Body of pancreas (tissue), 4 donors: ENCODE measurements around the gene TBX10. TPM values are rescaled to one million over a fixed set of nuclear protein-coding genes. Genes with fewer than 3 reads are reported as not detected.

Experiments used
- ATAC-seq: fragments of 150-250 bp; one replicate; pipeline ENCODE4 v1.9.1; 2016
- DNase-seq, 4 donors: peaks; one replicate each; pipeline ENCODE4 v3.0.0-alpha.2; 2019
- H3K27ac ChIP-seq, 4 donors: fragments of 200-600 bp; sonication (generic); 1 replicate in 3 of 4; 2 replicates in 1 of 4; pipeline versions ENCODE4 v1.5.1 to v1.6.1; 2016 to 2019; ENCODE audit warnings: mild to moderate bottlenecking in 1 of 4, mixed read lengths in 1 of 4, moderate library complexity in 1 of 4
- H3K27me3 ChIP-seq, 2 donors: fragments of 200-600 bp; sonication (generic); one replicate each; pipeline ENCODE4 v1.6.0; 2016; ENCODE audit warnings: mild to moderate bottlenecking in 1 of 2
- H3K36me3 ChIP-seq, 2 donors: fragments of 200-600 bp; sonication (generic); replicated peaks in 1 of 2; 2 replicates each; pipeline ENCODE4 v1.5.1; 2016; ENCODE audit warnings: low read depth in 2 of 2; ENCODE audit not compliant: insufficient read depth in 1 of 2
- H3K4me1 ChIP-seq: fragments of 200-600 bp; sonication (generic); one replicate; pipeline ENCODE4 v1.6.0; 2016
- H3K4me3 ChIP-seq, 2 donors: fragments of 200-600 bp; sonication (generic); 1 replicate in 1 of 2; 2 replicates in 1 of 2; pipeline ENCODE4 v1.5.1; 2016 to 2019
- H3K9me3 ChIP-seq, 3 donors: fragments of 200-600 bp; sonication (generic); 1 replicate in 2 of 3; 2 replicates in 1 of 3; pipeline ENCODE4 v1.5.1; 2016
- POLR2A ChIP-seq, 3 donors: fragments of 450-650 bp; IDR thresholded peaks; one replicate each; pipeline ENCODE4 v1.6.1; 2016; ENCODE audit warnings: antibody characterized with exemption in 3 of 3, mild to moderate bottlenecking in 2 of 3
- WGBS, 2 donors: methylation state at CpG; one replicate each; pipeline ENCODE4 v1.1.5; 2017; 5-methylcytosine and 5-hydroxymethylcytosine counted together
- intact Hi-C: fragments of 100-400 bp; cut with DNase I; formaldehyde crosslinking; loops from one replicate; pipeline ENCODE4 v1.15.1; 2023
- total RNA-seq, 2 donors: library from RNA; depleted of rRNA; stranded (reverse); fragments of >200 nt; gene quantifications; one replicate each; pipeline ENCODE4 v1.1.0, GENCODE V29; 2016
- TF ChIP-seq, protein P1 (sequence below), 7 experiments: fragments of 450-650 bp in 4 of 7; fragments of 200-600 bp in 3 of 7; sonication (generic) in 3 of 7; IDR thresholded peaks; one replicate each; pipeline ENCODE4 v1.5.1; 2016 to 2019; ENCODE audit warnings: antibody characterized with exemption in 7 of 7

The TBX10 gene
- total RNA-seq, 2 donors from 2014 or later: not detected

DNA sequence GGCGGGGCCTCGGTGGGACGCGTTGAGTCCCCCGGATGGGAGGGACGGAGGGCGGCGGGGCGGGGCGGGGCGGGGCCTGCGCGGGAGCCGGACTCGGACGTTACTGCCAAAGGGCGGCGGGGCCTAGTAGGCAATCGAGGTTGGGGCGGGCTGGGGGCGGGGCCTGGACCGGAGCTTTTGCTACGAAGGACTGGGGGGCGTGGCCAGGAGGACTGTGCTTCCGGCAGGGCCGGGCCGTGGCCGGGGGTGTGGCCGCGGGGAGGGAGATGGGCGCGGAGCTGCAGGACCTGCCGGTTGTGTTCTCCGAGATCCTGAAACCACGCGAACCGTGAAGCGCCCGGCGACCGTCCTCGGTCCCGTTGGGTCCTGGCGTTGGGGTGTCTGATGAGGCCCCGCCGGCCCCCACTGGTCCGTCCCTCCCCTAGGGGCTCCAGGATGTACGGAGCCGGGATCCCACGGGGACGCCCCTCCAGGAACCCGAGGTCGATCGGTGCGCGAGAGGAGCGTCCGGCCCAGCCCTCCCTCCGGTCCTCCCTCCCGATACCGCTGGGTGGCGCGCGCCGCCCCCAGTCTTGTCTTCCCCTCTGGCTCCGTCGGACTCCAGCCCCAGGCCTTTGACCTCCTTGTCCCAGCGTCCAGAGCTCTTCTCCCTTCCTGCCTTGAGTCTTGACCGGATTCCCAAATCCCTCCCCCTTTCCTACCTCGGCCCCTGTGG lies 9.2 kb downstream of the TBX10 start:
- TF ChIP-seq, protein P1, sequence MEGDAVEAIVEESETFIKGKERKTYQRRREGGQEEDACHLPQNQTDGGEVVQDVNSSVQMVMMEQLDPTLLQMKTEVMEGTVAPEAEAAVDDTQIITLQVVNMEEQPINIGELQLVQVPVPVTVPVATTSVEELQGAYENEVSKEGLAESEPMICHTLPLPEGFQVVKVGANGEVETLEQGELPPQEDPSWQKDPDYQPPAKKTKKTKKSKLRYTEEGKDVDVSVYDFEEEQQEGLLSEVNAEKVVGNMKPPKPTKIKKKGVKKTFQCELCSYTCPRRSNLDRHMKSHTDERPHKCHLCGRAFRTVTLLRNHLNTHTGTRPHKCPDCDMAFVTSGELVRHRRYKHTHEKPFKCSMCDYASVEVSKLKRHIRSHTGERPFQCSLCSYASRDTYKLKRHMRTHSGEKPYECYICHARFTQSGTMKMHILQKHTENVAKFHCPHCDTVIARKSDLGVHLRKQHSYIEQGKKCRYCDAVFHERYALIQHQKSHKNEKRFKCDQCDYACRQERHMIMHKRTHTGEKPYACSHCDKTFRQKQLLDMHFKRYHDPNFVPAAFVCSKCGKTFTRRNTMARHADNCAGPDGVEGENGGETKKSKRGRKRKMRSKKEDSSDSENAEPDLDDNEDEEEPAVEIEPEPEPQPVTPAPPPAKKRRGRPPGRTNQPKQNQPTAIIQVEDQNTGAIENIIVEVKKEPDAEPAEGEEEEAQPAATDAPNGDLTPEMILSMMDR (IDR thresholded peaks at IDR 0.05): peak; percentile 47 to 75 (median 56)
- peak; percentile 69 to 81 (median 79) for TF ChIP-seq POLR2A (IDR thresholded peaks at IDR 0.05)
- ATAC-seq: peak; percentile 82
- Histone ChIP-seq H3K36me3 (no peaks in the 10 kb centered on the region), H3K4me1 (peaks cover 42% of the 10 kb centered on the region), H3K4me3 (peak overlapping the region in 1 of 2 donors; percentile 36), H3K9me3 (no peaks in the 10 kb centered on the region), H3K27ac (peak overlapping the region; percentile 91 to 97 (median 94)), H3K27me3 (no peaks in the 10 kb centered on the region)
- intact Hi-C loops: no loop called here
- peak; percentile 99 to 100 (median 100) for DNase-seq
- 0 to 1% methylated on average over 17 to 59 of the region's 70 CpGs for WGBS, 2 donors

DNA sequence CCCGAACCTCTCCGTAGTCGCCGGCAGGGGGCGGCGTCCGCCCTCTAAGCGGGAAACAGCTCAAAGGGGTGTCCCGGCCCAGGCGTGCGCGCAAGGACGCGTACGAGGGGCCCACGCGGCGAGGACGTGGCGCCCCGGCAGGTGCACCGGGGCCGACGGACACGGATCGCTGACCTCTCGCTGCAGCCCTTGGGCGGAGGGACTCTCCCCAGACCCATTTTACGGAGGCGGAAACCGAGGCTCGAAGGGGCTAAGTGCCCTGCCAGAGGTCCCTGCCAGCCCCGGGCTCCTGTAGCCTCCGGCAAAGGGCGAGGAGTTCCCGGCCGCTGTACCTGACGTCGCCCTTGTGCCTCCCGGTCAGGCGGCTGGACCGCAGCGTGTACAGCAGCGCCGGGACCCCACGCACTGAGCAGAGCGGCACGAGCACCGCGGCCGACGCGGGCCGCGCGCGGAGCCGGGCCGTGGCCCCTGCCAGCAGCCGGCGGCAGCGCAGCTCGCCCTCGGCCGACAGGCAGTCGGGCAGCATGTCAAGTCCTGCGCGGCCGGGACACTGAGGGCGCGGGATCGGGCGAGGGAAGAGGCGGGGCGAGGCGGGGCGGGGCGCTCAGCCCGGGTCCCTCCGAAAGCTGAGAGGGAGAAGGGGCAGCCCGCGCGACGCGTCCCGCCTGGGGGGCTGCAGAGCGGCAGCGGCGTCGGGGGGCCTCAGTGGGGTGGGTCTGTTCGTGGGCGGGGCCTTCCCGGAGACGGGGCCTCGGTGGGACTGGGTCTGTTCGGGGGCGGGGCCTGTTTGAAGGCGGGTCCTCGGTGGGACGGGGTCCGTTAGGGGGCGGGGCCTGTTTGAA lies 10.0 kb downstream of the TBX10 start, which contains the start of gene NUDT8:
NUDT8 (minus strand) TSS at position 552 of the 842 bp plus-strand sequence; CDS start at position 526, 26 bp downstream.
- Histone ChIP-seq H3K9me3 (no peaks in the 10 kb centered on the region), H3K4me1 (peaks cover 42% of the 10 kb centered on the region), H3K27me3 (no peaks in the 10 kb centered on the region), H3K36me3 (no peaks in the 10 kb centered on the region), H3K4me3 (peak within 1 kb of the TSS; percentile 20 to 36), H3K27ac (peak within 1 kb of the TSS; percentile 91 to 97 (median 94))
- WGBS, 2 donors: 0 to 10% methylated on average over 7 to 99 of the region's 102 CpGs
- ATAC-seq (peak; percentile 74), DNase-seq (peak; percentile 83 to 88 (median 86))
- TF ChIP-seq POLR2A (IDR thresholded peaks at IDR 0.05): peak in 2 of 3 donors; percentile 47 to 70
- TF ChIP-seq, protein P1 (IDR thresholded peaks at IDR 0.05): peak; percentile 85 to 94 (median 91)
- intact Hi-C loops: no loop called here

DNA sequence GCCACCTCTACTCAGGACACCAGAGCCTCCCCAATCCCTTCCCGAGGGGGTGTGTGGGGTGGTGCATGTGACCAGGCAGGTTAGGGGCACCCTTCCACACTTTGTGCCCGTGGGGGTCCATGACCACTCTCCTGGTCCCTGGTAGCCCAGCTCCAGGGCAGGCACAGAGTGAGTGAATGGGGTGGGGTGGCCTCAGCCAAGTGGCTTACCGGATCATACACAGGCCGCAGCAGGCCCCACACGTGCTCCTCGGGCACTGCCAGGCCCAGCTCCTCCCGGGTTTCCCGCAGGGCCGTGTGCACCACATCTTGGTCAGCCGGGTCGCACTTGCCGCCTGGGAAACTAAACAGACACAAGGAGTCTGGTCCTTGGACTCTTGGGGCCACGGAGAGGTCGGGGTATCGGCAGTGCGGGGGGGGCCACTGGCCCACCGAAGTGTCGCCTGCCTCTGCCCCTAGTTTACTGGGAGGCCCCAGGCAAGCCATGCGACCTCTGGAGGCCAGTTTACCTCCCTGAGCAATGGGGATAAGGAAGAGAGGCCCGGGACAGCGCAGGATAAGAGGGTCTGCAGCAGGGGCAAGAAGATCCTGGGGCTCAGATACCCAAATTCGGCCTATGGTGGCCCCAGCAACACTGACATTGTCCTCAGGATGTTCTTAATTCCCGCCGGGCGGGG lies 10.7 kb downstream of the TBX10 start:
- H3K27ac ChIP-seq: peak overlapping the region in 3 of 4 donors; percentile 91 to 95 (median 93)
- 31 to 45% methylated on average over 9 to 25 of the region's 25 CpGs for WGBS, 2 donors
- no peaks in the 10 kb centered on the region for H3K36me3 ChIP-seq
- TF ChIP-seq, protein P1 (IDR thresholded peaks at IDR 0.05): no peak
- TF ChIP-seq POLR2A (IDR thresholded peaks at IDR 0.05): no peak
- ATAC-seq: no peak
- DNase-seq: peak in 1 of 4 donors; percentile 28
- intact Hi-C loops: no loop called here
- H3K9me3 ChIP-seq: no peaks in the 10 kb centered on the region
- H3K4me3 ChIP-seq: no peak overlapping the region
- H3K4me1 ChIP-seq: peaks cover 42% of the 10 kb centered on the region
- H3K27me3 ChIP-seq: no peaks in the 10 kb centered on the region

DNA sequence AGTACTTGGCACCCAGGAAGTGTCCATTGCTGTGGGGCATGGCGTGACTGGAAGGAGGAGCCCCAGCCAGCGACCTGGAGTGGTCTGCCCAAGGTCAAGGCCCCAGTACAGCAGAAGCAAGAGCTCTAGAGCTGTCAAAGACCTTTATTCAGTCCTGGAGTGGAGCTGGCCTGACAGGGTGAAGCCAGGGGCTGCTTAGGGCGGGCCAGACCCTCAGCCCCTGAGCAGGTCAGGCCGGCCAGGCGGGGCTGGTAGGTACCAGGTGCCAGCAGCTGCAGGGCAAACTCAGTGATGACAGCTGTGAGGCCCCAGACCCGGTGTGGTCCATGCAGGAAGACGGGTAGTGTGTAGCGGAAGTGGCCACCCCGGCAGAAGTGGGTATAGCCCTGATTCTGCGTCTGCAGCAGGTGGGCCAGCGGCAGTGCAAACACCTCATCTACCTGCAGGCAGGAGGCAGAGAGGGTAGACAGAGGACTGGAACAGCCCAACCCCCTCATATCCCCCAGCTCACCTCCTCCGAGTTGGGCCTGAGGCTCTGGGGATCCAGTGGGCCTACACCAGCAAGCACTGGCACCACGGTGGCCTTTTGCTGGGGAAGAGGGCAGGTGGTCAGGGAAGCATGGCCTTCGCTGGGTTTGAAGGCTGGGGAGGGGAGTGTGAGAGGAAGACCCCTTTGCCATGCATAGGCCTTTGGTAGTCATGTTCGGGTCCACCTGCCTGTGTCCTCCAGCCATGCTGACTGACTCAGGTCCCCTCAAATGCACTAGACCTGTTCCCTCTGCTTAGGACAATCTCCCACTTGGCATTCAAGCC lies 11.5 kb downstream of the TBX10 start:
- DNase-seq (peak in 1 of 4 donors; percentile 11), ATAC-seq (no peak)
- Histone ChIP-seq H3K27ac (no peak overlapping the region), H3K4me1 (peaks cover 38% of the 10 kb centered on the region), H3K27me3 (no peaks in the 10 kb centered on the region), H3K9me3 (no peaks in the 10 kb centered on the region), H3K36me3 (no peaks in the 10 kb centered on the region), H3K4me3 (no peak overlapping the region)
- TF ChIP-seq, protein P1 (IDR thresholded peaks at IDR 0.05): no peak
- TF ChIP-seq POLR2A (IDR thresholded peaks at IDR 0.05): no peak
- WGBS, 2 donors: 85 to 90% methylated on average over 7 to 15 of the region's 15 CpGs
- intact Hi-C loops: no loop called here
